HEK293 (cell line): ENCODE measurements around the gene HMGCS1.

Experiments used
- CTCF ChIA-PET: fragments of 350-600 bp; formaldehyde crosslinking; extraction: SDS; loops from one replicate; lab custom pipeline; 2021; ENCODE audit warnings: antibody characterized with exemption; lab: Yijun Ruan, JAX
- POLR2A ChIA-PET: fragments of 300-600 bp; formaldehyde crosslinking; extraction: SDS; loops from one replicate; lab custom pipeline; 2020; ENCODE audit warnings: antibody characterized with exemption, inconsistent platforms; lab: Yijun Ruan, JAX
- H3K27ac ChIP-seq: fragments of 200-500 bp; sonication (Bioruptor generic); 2 replicates; pipeline ENCODE4 v1.5.1; 2014; ENCODE audit warnings: low read depth, low read length, control low read depth, inconsistent platforms; ENCODE audit errors: extremely low read depth
- H3K36me3 ChIP-seq, 2 experiments: fragments of 200-500 bp in 1 of 2; sonication (Bioruptor generic) in 1 of 2; 1 replicate in 1 of 2; 2 replicates in 1 of 2; pipeline ENCODE4 v1.5.1; 2014 to 2017; ENCODE audit warnings: inconsistent platforms in 2 of 2, low read length in 2 of 2; ENCODE audit not compliant: control insufficient read depth in 2 of 2, insufficient read depth in 1 of 2
- H3K4me1 ChIP-seq: fragments of 200-500 bp; sonication (Bioruptor generic); 2 replicates; pipeline ENCODE4 v1.5.1; 2014; ENCODE audit warnings: mild to moderate bottlenecking, low read length, inconsistent platforms; ENCODE audit not compliant: control insufficient read depth, insufficient read depth
- H3K4me3 ChIP-seq: 2 replicates; pipeline ENCODE4 v1.5.1; 2011; ENCODE audit warnings: low read depth, mild to moderate bottlenecking, control low read depth, low read length, moderate library complexity
- H3K9me3 ChIP-seq: fragments of 200-500 bp; sonication (Bioruptor generic); 2 replicates; pipeline ENCODE4 v1.5.1; 2014; ENCODE audit warnings: low read depth, low read length, inconsistent platforms; ENCODE audit not compliant: control insufficient read depth, insufficient read depth
- GLI4 ChIP-seq: fragments of 450-650 bp; formaldehyde crosslinking; IDR thresholded peaks from 2 replicates; pipeline ENCODE4 v1.5.1; 2016; ENCODE audit warnings: missing biosample characterization, missing genetic modification characterization
- GLIS2 ChIP-seq: fragments of 450-650 bp; formaldehyde crosslinking; IDR thresholded peaks from 2 replicates; pipeline ENCODE4 v1.5.1; 2016; ENCODE audit warnings: missing biosample characterization, missing genetic modification characterization
- KLF9 ChIP-seq: fragments of 450-650 bp; formaldehyde crosslinking; IDR thresholded peaks from 2 replicates; pipeline ENCODE4 v1.5.1; 2016; ENCODE audit warnings: missing biosample characterization, missing genetic modification characterization, low read depth
- SCRT2 ChIP-seq: fragments of 450-650 bp; formaldehyde crosslinking; IDR thresholded peaks from 2 replicates; pipeline ENCODE4 v1.5.1; 2016; ENCODE audit warnings: missing biosample characterization, missing genetic modification characterization
- ZBTB17 ChIP-seq: fragments of 450-650 bp; formaldehyde crosslinking; IDR thresholded peaks from 2 replicates; pipeline ENCODE4 v1.5.1; 2016; ENCODE audit warnings: missing biosample characterization, missing genetic modification characterization
- ZFHX2 ChIP-seq: fragments of 450-650 bp; formaldehyde crosslinking; conservative IDR thresholded peaks from 2 replicates; pipeline ENCODE4 v1.5.1; 2016; ENCODE audit warnings: missing biosample characterization, missing genetic modification characterization
- ZNF366 ChIP-seq: fragments of 450-650 bp; formaldehyde crosslinking; conservative IDR thresholded peaks from 2 replicates; pipeline ENCODE4 v1.5.1; 2016; ENCODE audit warnings: missing biosample characterization, missing genetic modification characterization
- ZNF416 ChIP-seq: fragments of 450-650 bp; formaldehyde crosslinking; IDR thresholded peaks from 2 replicates; pipeline ENCODE4 v1.5.1; 2016; ENCODE audit warnings: missing biosample characterization, missing genetic modification characterization
- ZNF426 ChIP-seq: fragments of 450-650 bp; formaldehyde crosslinking; IDR thresholded peaks from 2 replicates; pipeline ENCODE4 v1.5.1; 2017; ENCODE audit warnings: missing biosample characterization, missing genetic modification characterization, mild to moderate bottlenecking, inconsistent platforms, moderate library complexity
- ZNF571 ChIP-seq: fragments of 450-650 bp; formaldehyde crosslinking; IDR thresholded peaks from 2 replicates; pipeline ENCODE4 v1.5.0; 2017; ENCODE audit warnings: missing biosample characterization, missing genetic modification characterization
- ZNF658 ChIP-seq: fragments of 450-650 bp; formaldehyde crosslinking; IDR thresholded peaks from 2 replicates; pipeline ENCODE4; 2016; ENCODE audit warnings: missing biosample characterization, missing genetic modification characterization
- ZNF660 ChIP-seq: fragments of 450-650 bp; IDR thresholded peaks from 2 replicates; pipeline ENCODE4 v1.5.1; 2018; ENCODE audit warnings: missing biosample characterization, mild to moderate bottlenecking, missing genetic modification characterization
- ZNF677 ChIP-seq: fragments of 450-650 bp; IDR thresholded peaks from 2 replicates; pipeline ENCODE4 v1.5.0; 2018; ENCODE audit warnings: missing biosample characterization, mild to moderate bottlenecking, missing genetic modification characterization, moderate library complexity
- TF ChIP-seq, protein P1 (sequence below): fragments of 450-650 bp; formaldehyde crosslinking; IDR thresholded peaks from 2 replicates; pipeline ENCODE4 v1.5.1; 2016; ENCODE audit warnings: missing biosample characterization, missing genetic modification characterization
- TF ChIP-seq, protein P2 (sequence below): fragments of 450-650 bp; formaldehyde crosslinking; IDR thresholded peaks from 2 replicates; pipeline ENCODE4 v1.5.1; 2016; ENCODE audit warnings: missing biosample characterization, missing genetic modification characterization

The HMGCS1 gene

GRCh38 chr5:43313854-43314457 lies 744 bp upstream of the HMGCS1 start (continued):
- TF ChIP-seq ZNF660 (tag by site-specific recombination) (peak; percentile 33; the same call in 1 of the 2 replicates), GLIS2 (tag by site-specific recombination) (no peak), SCRT2 (tag by site-specific recombination) (peak; percentile 54), ZNF416 (tag by site-specific recombination) (no peak), ZNF571 (tag by site-specific recombination) (no peak), ZNF426 (tag by site-specific recombination) (no peak), ZNF658 (no peak), ZNF677 (tag by site-specific recombination) (no peak)
- TF ChIP-seq, protein P1, sequence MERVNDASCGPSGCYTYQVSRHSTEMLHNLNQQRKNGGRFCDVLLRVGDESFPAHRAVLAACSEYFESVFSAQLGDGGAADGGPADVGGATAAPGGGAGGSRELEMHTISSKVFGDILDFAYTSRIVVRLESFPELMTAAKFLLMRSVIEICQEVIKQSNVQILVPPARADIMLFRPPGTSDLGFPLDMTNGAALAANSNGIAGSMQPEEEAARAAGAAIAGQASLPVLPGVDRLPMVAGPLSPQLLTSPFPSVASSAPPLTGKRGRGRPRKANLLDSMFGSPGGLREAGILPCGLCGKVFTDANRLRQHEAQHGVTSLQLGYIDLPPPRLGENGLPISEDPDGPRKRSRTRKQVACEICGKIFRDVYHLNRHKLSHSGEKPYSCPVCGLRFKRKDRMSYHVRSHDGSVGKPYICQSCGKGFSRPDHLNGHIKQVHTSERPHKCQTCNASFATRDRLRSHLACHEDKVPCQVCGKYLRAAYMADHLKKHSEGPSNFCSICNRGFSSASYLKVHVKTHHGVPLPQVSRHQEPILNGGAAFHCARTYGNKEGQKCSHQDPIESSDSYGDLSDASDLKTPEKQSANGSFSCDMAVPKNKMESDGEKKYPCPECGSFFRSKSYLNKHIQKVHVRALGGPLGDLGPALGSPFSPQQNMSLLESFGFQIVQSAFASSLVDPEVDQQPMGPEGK (tag by site-specific recombination): no peak

- Histone ChIP-seq H3K4me3 (peak overlapping the region; percentile 90), H3K27ac (peak overlapping the region; percentile 83), H3K36me3 (peaks cover 0 to 19% of the 10 kb centered on the region in 2 experiments; a peak in 2 of 3 replicates), H3K4me1 (peaks cover 19% of the 10 kb centered on the region), H3K9me3 (no peaks in the 10 kb centered on the region)
- POLR2A ChIA-PET: interaction anchor here (0.7 to 4.2 kb wide), 14 partner anchors 9 to 404 kb away, joined by 3 to 52 read pairs (median 4); partner anchors contain the start of genes TMEM267 and ZNF131
- TF ChIP-seq ZNF366 (tag by site-specific recombination): 0 out of 2 replicates have a peak, but pooled peaks have one; percentile 33
- TF ChIP-seq KLF9 (tag by site-specific recombination): peak; percentile 89
- no peak for TF ChIP-seq ZBTB17 (tag by site-specific recombination)
- CTCF ChIA-PET: interaction anchor here (0.6 to 2.3 kb wide), 12 partner anchors 14 to 1024 kb away, joined by 3 to 6 read pairs (median 4); partner anchors contain the start of gene TMEM267
Measured at GRCh38 chr5:43312699-43313034, 545 bp downstream of the HMGCS1 start.

- H3K36me3 ChIP-seq: peaks cover 0 to 24% of the 10 kb centered on the region in 2 experiments; a peak in 2 of 3 replicates
- POLR2A ChIA-PET: interaction anchor here (1.4 to 4.2 kb wide), 7 partner anchors 8 to 404 kb away, joined by 4 to 52 read pairs (median 15); partner anchors contain the start of genes TMEM267 and ZNF131
- H3K27ac ChIP-seq: peak overlapping the region; percentile 83
- H3K4me3 ChIP-seq: peak overlapping the region; percentile 90
- TF ChIP-seq GLI4 (tag by site-specific recombination) (no peak), ZBTB17 (tag by site-specific recombination) (peak; percentile 69)
- H3K9me3 ChIP-seq: no peaks in the 10 kb centered on the region
- peaks cover 19% of the 10 kb centered on the region for H3K4me1 ChIP-seq
- CTCF ChIA-PET: interaction anchor here (0.6 to 2.3 kb wide), 12 partner anchors 12 to 1025 kb away, joined by 3 to 7 read pairs (median 3); partner anchors contain the start of gene TMEM267
Measured at GRCh38 chr5:43312076-43312661, 1.0 kb downstream of the HMGCS1 start.

DNA sequence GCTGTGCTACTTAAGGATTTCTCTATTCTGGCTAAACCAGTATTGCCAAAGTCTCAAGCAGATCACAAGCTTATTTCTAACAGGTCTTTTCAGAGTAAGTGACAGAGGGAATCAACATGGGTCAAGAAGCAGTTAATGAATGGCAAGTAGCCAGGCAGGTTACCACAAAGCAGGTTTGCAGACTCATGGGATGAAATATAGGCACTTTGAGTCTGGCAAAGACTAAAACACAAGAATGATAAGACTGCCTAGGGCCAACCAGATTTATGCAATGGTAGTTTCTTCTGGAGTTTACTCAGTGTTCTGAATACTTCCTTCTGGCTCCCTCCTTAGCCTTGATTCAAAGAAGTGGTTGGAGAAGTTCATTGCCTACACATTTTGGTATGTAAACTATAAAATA lies 3.6 kb downstream of the HMGCS1 start:
- Histone ChIP-seq H3K27ac (no peak overlapping the region), H3K4me3 (peak overlapping the region; percentile 15; the same call in 1 of the 2 replicates), H3K36me3 (peaks cover 0 to 38% of the 10 kb centered on the region in 2 experiments; a peak in 2 of 3 replicates), H3K9me3 (no peaks in the 10 kb centered on the region), H3K4me1 (peaks cover 19% of the 10 kb centered on the region)
- CTCF ChIA-PET: interaction anchor here (0.5 to 1.1 kb wide), 2 partner anchors 12 to 198 kb away, joined by 3 to 5 read pairs; no protein-coding TSS in a partner anchor
- POLR2A ChIA-PET: no interaction called here
- TF ChIP-seq ZFHX2: no peak
- TF ChIP-seq, protein P2, sequence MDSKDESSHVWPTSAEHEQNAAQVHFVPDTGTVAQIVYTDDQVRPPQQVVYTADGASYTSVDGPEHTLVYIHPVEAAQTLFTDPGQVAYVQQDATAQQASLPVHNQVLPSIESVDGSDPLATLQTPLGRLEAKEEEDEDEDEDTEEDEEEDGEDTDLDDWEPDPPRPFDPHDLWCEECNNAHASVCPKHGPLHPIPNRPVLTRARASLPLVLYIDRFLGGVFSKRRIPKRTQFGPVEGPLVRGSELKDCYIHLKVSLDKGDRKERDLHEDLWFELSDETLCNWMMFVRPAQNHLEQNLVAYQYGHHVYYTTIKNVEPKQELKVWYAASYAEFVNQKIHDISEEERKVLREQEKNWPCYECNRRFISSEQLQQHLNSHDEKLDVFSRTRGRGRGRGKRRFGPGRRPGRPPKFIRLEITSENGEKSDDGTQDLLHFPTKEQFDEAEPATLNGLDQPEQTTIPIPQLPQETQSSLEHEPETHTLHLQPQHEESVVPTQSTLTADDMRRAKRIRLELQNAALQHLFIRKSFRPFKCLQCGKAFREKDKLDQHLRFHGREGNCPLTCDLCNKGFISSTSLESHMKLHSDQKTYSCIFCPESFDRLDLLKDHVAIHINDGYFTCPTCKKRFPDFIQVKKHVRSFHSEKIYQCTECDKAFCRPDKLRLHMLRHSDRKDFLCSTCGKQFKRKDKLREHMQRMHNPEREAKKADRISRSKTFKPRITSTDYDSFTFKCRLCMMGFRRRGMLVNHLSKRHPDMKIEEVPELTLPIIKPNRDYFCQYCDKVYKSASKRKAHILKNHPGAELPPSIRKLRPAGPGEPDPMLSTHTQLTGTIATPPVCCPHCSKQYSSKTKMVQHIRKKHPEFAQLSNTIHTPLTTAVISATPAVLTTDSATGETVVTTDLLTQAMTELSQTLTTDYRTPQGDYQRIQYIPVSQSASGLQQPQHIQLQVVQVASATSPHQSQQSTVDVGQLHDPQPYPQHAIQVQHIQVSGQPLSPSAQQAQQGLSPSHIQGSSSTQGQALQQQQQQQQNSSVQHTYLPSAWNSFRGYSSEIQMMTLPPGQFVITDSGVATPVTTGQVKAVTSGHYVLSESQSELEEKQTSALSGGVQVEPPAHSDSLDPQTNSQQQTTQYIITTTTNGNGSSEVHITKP (tag by site-specific recombination): 0 out of 2 replicates have a peak, but pooled peaks have one; percentile 9
